Measurements from ENCODE around the gene PLK5.
"Not testable (repeated sequence)": the region's sequence is repeated elsewhere in the genome, so short reads cannot be mapped to it uniquely, and the experiment has no call there.

Gene PLK5

DNA sequence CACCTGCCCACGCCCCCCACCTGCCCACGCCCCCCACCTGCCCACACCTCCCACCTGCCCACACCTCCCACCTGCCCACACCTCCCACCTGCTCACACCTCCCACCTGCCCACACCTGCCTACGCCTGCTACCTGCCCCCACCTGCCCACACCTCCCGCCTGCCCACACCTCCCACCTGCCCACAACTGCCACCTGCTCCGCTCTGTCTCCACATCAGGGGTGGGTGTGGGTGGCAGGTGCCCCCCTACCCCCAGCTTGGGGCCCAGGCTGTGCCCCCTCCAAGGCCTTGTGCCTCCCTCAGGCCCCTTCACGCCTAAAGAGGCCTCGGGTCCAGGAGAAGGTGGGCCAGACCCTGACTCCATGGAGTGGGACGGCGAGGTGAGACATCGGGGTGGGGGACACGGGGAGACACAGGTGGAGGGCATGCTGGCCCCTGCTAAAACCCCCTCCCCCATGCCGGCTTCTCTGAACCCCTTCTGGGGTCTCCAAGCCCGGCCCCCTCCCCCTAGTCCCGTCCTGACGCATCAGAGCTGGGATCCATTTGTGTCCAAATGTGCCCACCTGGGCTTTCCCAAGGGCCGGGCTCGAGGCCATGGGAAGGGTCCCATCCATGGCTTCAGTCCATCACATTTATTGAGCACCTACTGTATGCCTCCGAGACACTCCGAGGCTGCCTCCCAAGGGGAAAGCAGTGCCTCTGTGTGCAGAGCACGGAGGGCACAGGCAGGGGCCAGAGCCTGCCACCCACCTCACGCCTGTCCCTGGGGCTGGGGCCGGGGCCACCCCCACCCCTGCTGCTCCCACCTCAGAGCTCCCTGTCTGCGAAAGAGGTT, 4.9 kb downstream of the PLK5 start:
- ATAC-seq: no peak
- TF ChIP-seq CSDC2 (CRISPR knock-in tag; IDR thresholded peaks at IDR 0.05): no peak
- no peak for TF ChIP-seq ZFP3 (CRISPR knock-in tag; IDR thresholded peaks at IDR 0.05)
- no peak for TF ChIP-seq ISL1 (CRISPR knock-in tag; IDR thresholded peaks at IDR 0.05)
- no peak for TF ChIP-seq ARNTL (CRISPR knock-in tag; IDR thresholded peaks at IDR 0.05; ENCODE audit: borderline replicate concordance, low read depth)
- TF ChIP-seq ZNF8 (CRISPR knock-in tag; IDR thresholded peaks at IDR 0.05): no peak
- TF ChIP-seq ZFP30 (CRISPR knock-in tag; IDR thresholded peaks at IDR 0.05): no peak
- no peak for TF ChIP-seq TOX (CRISPR knock-in tag; IDR thresholded peaks at IDR 0.05; ENCODE audit: borderline replicate concordance)
- no peak for TF ChIP-seq SNAI2 (CRISPR knock-in tag; IDR thresholded peaks at IDR 0.05)
- no peak for TF ChIP-seq OSR1 (CRISPR knock-in tag; IDR thresholded peaks at IDR 0.05)
- TF ChIP-seq ESRRG (CRISPR knock-in tag; IDR thresholded peaks at IDR 0.05): no peak
- TF ChIP-seq ZNF565 (CRISPR knock-in tag; conservative IDR thresholded peaks at IDR 0.05; ENCODE audit: low read depth): no peak
- no peak for TF ChIP-seq GLIS3 (CRISPR knock-in tag; IDR thresholded peaks at IDR 0.05)
- no peak for TF ChIP-seq ZC3H10 (CRISPR knock-in tag; IDR thresholded peaks at IDR 0.05)
- TF ChIP-seq, protein P1, sequence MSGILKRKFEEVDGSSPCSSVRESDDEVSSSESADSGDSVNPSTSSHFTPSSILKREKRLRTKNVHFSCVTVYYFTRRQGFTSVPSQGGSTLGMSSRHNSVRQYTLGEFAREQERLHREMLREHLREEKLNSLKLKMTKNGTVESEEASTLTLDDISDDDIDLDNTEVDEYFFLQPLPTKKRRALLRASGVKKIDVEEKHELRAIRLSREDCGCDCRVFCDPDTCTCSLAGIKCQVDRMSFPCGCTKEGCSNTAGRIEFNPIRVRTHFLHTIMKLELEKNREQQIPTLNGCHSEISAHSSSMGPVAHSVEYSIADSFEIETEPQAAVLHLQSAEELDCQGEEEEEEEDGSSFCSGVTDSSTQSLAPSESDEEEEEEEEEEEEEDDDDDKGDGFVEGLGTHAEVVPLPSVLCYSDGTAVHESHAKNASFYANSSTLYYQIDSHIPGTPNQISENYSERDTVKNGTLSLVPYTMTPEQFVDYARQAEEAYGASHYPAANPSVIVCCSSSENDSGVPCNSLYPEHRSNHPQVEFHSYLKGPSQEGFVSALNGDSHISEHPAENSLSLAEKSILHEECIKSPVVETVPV (CRISPR knock-in tag; IDR thresholded peaks at IDR 0.05): no peak
- TF ChIP-seq, protein P2, sequence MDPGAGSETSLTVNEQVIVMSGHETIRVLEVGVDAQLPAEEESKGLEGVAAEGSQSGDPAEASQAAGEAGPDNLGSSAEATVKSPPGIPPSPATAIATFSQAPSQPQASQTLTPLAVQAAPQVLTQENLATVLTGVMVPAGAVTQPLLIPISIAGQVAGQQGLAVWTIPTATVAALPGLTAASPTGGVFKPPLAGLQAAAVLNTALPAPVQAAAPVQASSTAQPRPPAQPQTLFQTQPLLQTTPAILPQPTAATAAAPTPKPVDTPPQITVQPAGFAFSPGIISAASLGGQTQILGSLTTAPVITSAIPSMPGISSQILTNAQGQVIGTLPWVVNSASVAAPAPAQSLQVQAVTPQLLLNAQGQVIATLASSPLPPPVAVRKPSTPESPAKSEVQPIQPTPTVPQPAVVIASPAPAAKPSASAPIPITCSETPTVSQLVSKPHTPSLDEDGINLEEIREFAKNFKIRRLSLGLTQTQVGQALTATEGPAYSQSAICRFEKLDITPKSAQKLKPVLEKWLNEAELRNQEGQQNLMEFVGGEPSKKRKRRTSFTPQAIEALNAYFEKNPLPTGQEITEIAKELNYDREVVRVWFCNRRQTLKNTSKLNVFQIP (CRISPR knock-in tag; IDR thresholded peaks at IDR 0.05; ENCODE audit: borderline replicate concordance, low read depth): no peak
- TF ChIP-seq TCF4 (CRISPR knock-in tag; IDR thresholded peaks at IDR 0.05; ENCODE audit: borderline replicate concordance): no peak

DNA sequence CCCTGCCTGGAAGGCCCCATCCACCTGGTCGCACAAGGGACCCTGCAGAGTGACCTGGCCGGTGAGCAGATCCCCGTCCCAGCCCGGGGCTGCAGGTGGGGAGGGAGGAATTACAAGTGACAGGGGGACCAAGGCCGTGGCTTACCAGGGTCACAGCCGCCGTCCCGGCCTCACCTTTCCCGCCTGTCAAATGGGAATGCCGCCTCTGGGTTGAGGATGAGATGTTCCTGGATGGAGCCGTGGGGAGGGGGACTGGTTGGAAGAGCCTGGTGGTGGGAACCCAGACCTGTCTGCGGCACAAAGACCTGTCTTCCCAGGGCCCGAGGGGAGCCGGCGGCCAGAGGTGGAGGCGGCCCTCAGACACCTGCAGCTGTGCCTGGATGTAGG, 5.5 kb downstream of the PLK5 start:
- TF ChIP-seq ZNF565 (CRISPR knock-in tag; conservative IDR thresholded peaks at IDR 0.05; ENCODE audit: low read depth) (no peak), BACH2 (CRISPR knock-in tag; IDR thresholded peaks at IDR 0.05; ENCODE audit: borderline replicate concordance) (no peak), RARB (CRISPR knock-in tag; IDR thresholded peaks at IDR 0.05) (no peak), OSR1 (CRISPR knock-in tag; IDR thresholded peaks at IDR 0.05) (no peak), PPARA (CRISPR knock-in tag; IDR thresholded peaks at IDR 0.05; ENCODE audit: borderline replicate concordance) (no peak), GLIS3 (CRISPR knock-in tag; IDR thresholded peaks at IDR 0.05) (no peak), ZC3H10 (CRISPR knock-in tag; IDR thresholded peaks at IDR 0.05) (no peak), ISL1 (CRISPR knock-in tag; IDR thresholded peaks at IDR 0.05) (no peak), SNAI2 (CRISPR knock-in tag; IDR thresholded peaks at IDR 0.05) (no peak), ZFP3 (CRISPR knock-in tag; IDR thresholded peaks at IDR 0.05) (no peak), TOX (CRISPR knock-in tag; IDR thresholded peaks at IDR 0.05; ENCODE audit: borderline replicate concordance) (no peak), ZNF70 (CRISPR knock-in tag; IDR thresholded peaks at IDR 0.05) (no peak), ZNF8 (CRISPR knock-in tag; IDR thresholded peaks at IDR 0.05) (no peak), ZFP30 (CRISPR knock-in tag; IDR thresholded peaks at IDR 0.05) (no peak), TCF4 (CRISPR knock-in tag; IDR thresholded peaks at IDR 0.05; ENCODE audit: borderline replicate concordance) (no peak), ESRRG (CRISPR knock-in tag; IDR thresholded peaks at IDR 0.05) (no peak)
- TF ChIP-seq, protein P3, sequence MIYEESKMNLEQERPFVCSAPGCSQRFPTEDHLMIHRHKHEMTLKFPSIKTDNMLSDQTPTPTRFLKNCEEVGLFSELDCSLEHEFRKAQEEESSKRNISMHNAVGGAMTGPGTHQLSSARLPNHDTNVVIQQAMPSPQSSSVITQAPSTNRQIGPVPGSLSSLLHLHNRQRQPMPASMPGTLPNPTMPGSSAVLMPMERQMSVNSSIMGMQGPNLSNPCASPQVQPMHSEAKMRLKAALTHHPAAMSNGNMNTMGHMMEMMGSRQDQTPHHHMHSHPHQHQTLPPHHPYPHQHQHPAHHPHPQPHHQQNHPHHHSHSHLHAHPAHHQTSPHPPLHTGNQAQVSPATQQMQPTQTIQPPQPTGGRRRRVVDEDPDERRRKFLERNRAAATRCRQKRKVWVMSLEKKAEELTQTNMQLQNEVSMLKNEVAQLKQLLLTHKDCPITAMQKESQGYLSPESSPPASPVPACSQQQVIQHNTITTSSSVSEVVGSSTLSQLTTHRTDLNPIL (CRISPR knock-in tag; IDR thresholded peaks at IDR 0.05; ENCODE audit: low read depth): no peak
- TF ChIP-seq, protein P2 (CRISPR knock-in tag; IDR thresholded peaks at IDR 0.05; ENCODE audit: borderline replicate concordance, low read depth): no peak
- TF ChIP-seq, protein P1 (CRISPR knock-in tag; IDR thresholded peaks at IDR 0.05): no peak
- TF ChIP-seq, protein P4, sequence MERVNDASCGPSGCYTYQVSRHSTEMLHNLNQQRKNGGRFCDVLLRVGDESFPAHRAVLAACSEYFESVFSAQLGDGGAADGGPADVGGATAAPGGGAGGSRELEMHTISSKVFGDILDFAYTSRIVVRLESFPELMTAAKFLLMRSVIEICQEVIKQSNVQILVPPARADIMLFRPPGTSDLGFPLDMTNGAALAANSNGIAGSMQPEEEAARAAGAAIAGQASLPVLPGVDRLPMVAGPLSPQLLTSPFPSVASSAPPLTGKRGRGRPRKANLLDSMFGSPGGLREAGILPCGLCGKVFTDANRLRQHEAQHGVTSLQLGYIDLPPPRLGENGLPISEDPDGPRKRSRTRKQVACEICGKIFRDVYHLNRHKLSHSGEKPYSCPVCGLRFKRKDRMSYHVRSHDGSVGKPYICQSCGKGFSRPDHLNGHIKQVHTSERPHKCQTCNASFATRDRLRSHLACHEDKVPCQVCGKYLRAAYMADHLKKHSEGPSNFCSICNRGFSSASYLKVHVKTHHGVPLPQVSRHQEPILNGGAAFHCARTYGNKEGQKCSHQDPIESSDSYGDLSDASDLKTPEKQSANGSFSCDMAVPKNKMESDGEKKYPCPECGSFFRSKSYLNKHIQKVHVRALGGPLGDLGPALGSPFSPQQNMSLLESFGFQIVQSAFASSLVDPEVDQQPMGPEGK (CRISPR knock-in tag; IDR thresholded peaks at IDR 0.05; ENCODE audit: borderline replicate concordance): no peak
- ATAC-seq: no peak

DNA sequence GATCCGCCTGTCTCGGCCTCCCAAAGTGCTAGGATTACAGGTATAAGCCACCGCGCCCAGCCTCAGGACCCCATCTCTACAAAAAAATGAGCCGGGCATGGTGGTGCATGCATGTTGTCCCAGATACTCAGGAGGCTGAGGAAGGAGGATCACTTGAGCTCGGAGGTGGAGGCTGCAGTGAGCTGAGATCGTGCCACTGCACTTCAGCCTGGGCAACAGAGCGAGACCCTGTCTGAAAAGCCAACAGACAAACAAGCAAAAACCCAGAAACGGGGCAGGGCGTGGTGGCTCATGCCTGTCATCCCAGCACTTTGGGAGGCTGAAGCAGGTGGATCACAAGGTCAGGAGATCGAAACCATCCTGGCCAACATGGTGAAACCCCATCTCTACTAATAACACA, 7.0 kb downstream of the PLK5 start:
- ATAC-seq: not testable (repeated sequence)

Data from SK-N-SH treated with all-trans-retinoic acid at 6 μM for 48 hours (cell line).